Fibroblast of villous mesenchyme (primary cell): ENCODE data around the gene FRMD1. TPM values are rescaled to one million over a fixed set of nuclear protein-coding genes. Genes with fewer than 3 reads are reported as not detected.

ENCODE experiments used
- DNase-seq: peaks from one replicate; pipeline ENCODE4 v3.0.0-alpha.2; 2010; ENCODE audit warnings: low read depth
- H3K4me3 ChIP-seq: 2 replicates; pipeline ENCODE4 v1.5.1; 2011; ENCODE audit warnings: low read depth, mild to moderate bottlenecking, low read length
- total RNA-seq: library from RNA; depleted of rRNA; stranded (reverse); fragments of >200 nt; gene quantifications from 2 replicates; pipeline ENCODE4 v1.2.3, GENCODE V29; 2012
- TF ChIP-seq, protein P1 (sequence below): IDR thresholded peaks from 2 replicates; pipeline ENCODE4 v1.5.1; 2012; ENCODE audit warnings: low read depth, mild to moderate bottlenecking, low read length; ENCODE audit not compliant: insufficient read depth

The FRMD1 gene
- total RNA-seq, 1 donor: not detected

DNA sequence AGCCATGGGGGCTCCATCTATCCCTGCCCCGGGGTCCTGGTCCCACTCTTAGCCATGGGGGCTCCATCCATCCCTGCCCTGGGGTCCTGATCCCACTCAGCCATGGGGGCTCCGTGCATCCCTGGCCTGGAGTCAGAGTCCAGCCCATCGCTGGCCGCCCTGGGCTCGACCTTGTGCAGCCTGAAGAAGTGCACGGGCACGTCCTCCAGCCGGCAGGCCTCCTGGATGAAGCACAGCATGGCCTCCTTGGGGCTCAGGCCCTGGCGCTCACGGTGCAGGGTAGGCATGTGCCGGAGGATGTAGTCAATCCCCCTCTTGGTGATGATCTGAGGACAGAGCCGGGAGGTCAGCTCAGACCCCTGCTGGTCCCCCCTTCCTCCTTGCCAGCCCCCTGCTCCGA is 15.6 kb downstream of the FRMD1 start:
- TF ChIP-seq, protein P1, sequence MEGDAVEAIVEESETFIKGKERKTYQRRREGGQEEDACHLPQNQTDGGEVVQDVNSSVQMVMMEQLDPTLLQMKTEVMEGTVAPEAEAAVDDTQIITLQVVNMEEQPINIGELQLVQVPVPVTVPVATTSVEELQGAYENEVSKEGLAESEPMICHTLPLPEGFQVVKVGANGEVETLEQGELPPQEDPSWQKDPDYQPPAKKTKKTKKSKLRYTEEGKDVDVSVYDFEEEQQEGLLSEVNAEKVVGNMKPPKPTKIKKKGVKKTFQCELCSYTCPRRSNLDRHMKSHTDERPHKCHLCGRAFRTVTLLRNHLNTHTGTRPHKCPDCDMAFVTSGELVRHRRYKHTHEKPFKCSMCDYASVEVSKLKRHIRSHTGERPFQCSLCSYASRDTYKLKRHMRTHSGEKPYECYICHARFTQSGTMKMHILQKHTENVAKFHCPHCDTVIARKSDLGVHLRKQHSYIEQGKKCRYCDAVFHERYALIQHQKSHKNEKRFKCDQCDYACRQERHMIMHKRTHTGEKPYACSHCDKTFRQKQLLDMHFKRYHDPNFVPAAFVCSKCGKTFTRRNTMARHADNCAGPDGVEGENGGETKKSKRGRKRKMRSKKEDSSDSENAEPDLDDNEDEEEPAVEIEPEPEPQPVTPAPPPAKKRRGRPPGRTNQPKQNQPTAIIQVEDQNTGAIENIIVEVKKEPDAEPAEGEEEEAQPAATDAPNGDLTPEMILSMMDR: no peak
- DNase-seq: no peak
- H3K4me3 ChIP-seq: no peak overlapping the region

DNA sequence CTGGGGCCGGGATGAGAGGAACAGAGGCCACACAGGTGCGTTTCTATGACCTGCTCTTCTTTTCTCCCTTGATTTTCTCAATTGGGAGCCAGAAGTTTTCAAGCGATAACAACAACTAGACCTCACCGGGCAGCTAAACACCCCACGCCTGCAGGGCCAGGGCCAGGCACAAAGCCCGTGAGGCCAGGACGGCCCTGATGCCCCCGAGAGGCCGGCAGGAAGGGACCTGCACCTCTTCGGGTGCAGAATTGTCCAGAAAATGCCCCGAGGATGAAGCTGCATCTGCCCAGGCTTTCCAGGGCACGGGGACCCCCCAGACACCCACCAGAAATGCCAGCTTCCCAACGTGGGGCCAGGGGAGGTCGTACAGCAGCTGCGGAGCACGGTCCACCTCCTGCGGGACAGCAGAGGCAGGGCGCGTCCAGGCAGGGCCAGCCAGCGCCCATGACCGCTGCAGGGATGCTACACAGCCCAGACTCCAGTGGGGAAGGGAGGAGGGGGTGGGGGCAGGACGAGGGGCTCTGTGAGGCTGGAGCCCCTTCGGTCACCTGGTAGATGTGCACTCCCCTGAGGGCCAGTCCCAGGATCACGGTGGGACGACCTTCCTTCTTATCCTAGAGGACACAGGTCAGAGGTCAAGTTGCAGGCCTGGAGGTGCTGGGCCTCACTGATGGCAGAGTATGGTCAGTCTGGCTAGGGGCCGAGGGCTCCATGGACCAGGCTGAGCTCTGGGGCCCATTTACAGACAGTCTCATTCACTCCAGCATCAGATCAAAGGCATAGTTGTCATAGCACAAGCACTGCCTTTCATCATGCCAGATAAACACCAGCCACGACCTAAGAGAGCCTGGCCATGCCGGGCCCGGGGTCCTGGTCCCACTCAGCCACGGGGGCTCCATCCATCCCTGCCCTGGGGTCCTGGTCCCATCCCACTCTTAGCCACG is 16.4 kb downstream of the FRMD1 start:
- no peak for DNase-seq
- TF ChIP-seq, protein P1: no peak
- no peak overlapping the region for H3K4me3 ChIP-seq

- H3K4me3 ChIP-seq: no peak overlapping the region
- no peak for DNase-seq
- TF ChIP-seq, protein P1: no peak
Measured at GRCh38 chr6:168061269-168062210, 17.5 kb downstream of the FRMD1 start.

- DNase-seq: peak; percentile 77
- no peak overlapping the region for H3K4me3 ChIP-seq
- TF ChIP-seq, protein P1: peak; percentile 88
Measured at GRCh38 chr6:168060521-168060931, 18.5 kb downstream of the FRMD1 start.

DNA sequence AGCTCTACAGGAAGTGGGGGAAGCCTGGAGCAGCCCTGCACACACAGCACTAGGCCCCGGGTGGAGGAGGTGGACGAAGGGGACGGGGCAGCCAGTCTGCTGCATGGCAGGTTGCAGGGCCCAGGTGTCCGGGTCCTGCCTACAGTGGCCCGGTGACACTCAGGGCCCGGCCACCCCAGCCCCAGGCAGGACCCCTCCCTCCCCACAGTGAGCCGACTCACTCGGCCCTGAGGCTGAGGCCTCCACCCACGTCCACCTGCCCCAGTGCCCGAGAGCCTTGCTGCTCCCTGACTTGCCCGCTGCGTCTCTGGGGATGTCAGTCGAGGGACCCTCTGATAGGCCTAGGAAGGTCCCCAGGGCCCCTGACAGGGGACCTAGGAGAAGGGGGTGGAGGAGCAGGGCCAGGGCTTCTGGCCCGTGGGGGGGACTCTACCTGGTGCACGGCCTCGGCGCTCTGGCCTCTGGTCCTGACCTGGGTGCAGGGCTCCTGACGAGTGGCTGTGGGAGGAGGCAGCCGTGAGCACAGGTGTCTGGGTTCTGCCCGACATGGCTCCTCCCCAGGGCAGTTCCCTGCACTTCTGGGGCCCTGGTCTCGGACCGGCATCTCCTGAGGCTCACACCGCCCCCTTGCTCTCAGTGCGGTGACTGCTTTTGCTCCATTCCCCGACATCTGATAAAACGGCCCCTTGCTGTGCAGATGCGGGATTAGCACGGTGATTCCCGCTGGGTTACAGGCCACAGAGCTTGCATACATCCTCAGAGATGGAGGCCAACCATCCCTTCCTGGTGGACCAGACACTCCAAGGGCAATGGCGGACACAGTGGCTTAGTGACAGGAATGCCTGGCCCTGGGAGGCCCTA is 20.1 kb downstream of the FRMD1 start:
- TF ChIP-seq, protein P1: no peak
- no peak overlapping the region for H3K4me3 ChIP-seq
- no peak for DNase-seq

DNA sequence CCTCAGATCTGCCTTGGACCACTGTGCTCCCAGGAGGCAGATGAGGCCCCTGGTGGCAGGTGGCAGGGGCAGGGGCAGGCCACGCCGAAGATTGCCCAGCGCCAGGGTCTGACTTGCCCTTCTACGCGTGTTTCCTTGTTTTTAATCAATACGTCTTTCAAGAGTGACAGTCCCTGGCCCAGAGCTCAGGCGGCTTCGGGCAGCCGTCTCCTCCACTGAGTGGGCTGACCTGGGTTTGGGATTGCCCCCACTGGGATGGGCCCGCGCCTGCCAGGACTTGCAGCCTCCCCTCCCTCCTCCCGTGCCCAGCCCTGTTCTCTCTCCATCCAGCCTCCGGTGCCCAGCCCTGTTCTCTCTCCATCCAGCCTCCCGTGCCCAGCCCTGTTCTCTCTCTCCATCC is 21.2 kb downstream of the FRMD1 start:
- H3K4me3 ChIP-seq: no peak overlapping the region
- TF ChIP-seq, protein P1: no peak
- no peak for DNase-seq
